ENCODE data around the gene SLAMF1. TPM values are rescaled to one million over a fixed set of nuclear protein-coding genes. Genes with fewer than 3 reads are reported as not detected.

SLAMF1 gene
- total and polyA plus RNA-seq, 2 experiments from 2014 or later: not detected

GRCh38 chr1:160622501-160623226 lies 24.2 kb downstream of the SLAMF1 start:
- Histone ChIP-seq H3F3A (replicated peaks; ENCODE audit: low read depth) (no peaks in the 10 kb centered on the region), H3K4me1 (ENCODE audit: insufficient read depth) (no peaks in the 10 kb centered on the region), H3K79me2 (replicated peaks; ENCODE audit: insufficient read depth) (no peaks in the 10 kb centered on the region), H3K27me3 (ENCODE audit: insufficient read depth) (no peaks in the 10 kb centered on the region), H2AFZ (no peak overlapping the region), H3K27ac (ENCODE audit: low read depth) (no peak overlapping the region), H4K20me1 (replicated peaks; ENCODE audit: insufficient read depth) (no peaks in the 10 kb centered on the region), H3K4me2 (no peak overlapping the region), H3K36me3 (ENCODE audit: insufficient read depth) (no peaks in the 10 kb centered on the region), H3K9me2 (ENCODE audit: insufficient read depth) (peaks cover 21% of the 10 kb centered on the region), H3K4me3 (no peak overlapping the region)
- no peak overlapping the region for H3K27ac Mint-ChIP-seq
- ATAC-seq (no peak), DNase-seq (ENCODE audit: low spot score) (no peak)
- H3K27me3 Mint-ChIP-seq (ENCODE audit: insufficient read depth, low read depth, poor library complexity): no peaks in the 10 kb centered on the region
- peaks cover 3% of the 10 kb centered on the region; the same call in 2 of the 3 replicates for H3K4me1 Mint-ChIP-seq
- no peak overlapping the region for H3K4me3 Mint-ChIP-seq
- H3K36me3 Mint-ChIP-seq (ENCODE audit: low read depth): no peaks in the 10 kb centered on the region; the same call in 2 of the 3 replicates
- TF ChIP-seq ZNF114 (CRISPR knock-in tag; IDR thresholded peaks at IDR 0.05) (no peak), ZNF462 (CRISPR knock-in tag; IDR thresholded peaks at IDR 0.05) (no peak), ZNF331 (CRISPR knock-in tag; IDR thresholded peaks at IDR 0.05; ENCODE audit: low read depth) (no peak), POLR2AphosphoS5 (IDR thresholded peaks at IDR 0.05; ENCODE audit: low read depth) (no peak), EZH2phosphoT487 (IDR thresholded peaks at IDR 0.05; ENCODE audit: unreplicated experiment) (no peak), CREB1 (CRISPR knock-in tag; IDR thresholded peaks at IDR 0.05; ENCODE audit: low read depth) (no peak), ETS1 (IDR thresholded peaks at IDR 0.05) (no peak), EZH2 (IDR thresholded peaks at IDR 0.05; ENCODE audit: low read depth, unreplicated experiment) (no peak), NANOG (IDR thresholded peaks at IDR 0.05; ENCODE audit: borderline replicate concordance) (no peak), JUNB (IDR thresholded peaks at IDR 0.05; ENCODE audit: unreplicated experiment) (no peak), STAT1 (IDR thresholded peaks at IDR 0.05; ENCODE audit: unreplicated experiment) (no peak)
- TF ChIP-seq, protein P1, sequence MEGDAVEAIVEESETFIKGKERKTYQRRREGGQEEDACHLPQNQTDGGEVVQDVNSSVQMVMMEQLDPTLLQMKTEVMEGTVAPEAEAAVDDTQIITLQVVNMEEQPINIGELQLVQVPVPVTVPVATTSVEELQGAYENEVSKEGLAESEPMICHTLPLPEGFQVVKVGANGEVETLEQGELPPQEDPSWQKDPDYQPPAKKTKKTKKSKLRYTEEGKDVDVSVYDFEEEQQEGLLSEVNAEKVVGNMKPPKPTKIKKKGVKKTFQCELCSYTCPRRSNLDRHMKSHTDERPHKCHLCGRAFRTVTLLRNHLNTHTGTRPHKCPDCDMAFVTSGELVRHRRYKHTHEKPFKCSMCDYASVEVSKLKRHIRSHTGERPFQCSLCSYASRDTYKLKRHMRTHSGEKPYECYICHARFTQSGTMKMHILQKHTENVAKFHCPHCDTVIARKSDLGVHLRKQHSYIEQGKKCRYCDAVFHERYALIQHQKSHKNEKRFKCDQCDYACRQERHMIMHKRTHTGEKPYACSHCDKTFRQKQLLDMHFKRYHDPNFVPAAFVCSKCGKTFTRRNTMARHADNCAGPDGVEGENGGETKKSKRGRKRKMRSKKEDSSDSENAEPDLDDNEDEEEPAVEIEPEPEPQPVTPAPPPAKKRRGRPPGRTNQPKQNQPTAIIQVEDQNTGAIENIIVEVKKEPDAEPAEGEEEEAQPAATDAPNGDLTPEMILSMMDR (conservative IDR thresholded peaks at IDR 0.05; ENCODE audit: low read depth in 2 of 2): no peak
- TF ChIP-seq, protein P2, sequence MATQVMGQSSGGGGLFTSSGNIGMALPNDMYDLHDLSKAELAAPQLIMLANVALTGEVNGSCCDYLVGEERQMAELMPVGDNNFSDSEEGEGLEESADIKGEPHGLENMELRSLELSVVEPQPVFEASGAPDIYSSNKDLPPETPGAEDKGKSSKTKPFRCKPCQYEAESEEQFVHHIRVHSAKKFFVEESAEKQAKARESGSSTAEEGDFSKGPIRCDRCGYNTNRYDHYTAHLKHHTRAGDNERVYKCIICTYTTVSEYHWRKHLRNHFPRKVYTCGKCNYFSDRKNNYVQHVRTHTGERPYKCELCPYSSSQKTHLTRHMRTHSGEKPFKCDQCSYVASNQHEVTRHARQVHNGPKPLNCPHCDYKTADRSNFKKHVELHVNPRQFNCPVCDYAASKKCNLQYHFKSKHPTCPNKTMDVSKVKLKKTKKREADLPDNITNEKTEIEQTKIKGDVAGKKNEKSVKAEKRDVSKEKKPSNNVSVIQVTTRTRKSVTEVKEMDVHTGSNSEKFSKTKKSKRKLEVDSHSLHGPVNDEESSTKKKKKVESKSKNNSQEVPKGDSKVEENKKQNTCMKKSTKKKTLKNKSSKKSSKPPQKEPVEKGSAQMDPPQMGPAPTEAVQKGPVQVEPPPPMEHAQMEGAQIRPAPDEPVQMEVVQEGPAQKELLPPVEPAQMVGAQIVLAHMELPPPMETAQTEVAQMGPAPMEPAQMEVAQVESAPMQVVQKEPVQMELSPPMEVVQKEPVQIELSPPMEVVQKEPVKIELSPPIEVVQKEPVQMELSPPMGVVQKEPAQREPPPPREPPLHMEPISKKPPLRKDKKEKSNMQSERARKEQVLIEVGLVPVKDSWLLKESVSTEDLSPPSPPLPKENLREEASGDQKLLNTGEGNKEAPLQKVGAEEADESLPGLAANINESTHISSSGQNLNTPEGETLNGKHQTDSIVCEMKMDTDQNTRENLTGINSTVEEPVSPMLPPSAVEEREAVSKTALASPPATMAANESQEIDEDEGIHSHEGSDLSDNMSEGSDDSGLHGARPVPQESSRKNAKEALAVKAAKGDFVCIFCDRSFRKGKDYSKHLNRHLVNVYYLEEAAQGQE (IDR thresholded peaks at IDR 0.05; ENCODE audit: unreplicated experiment): no peak
- H3K9me3 Mint-ChIP-seq: peaks cover 5% of the 10 kb centered on the region; the same call in 2 of the 3 replicates

Measured in GM23338 (cell line).